ENCODE measurements around the gene ALX3. TPM values are rescaled to one million over a fixed set of nuclear protein-coding genes. Genes with fewer than 3 reads are reported as not detected.

The ALX3 gene
- total and polyA plus RNA-seq, 2 of the 4 experiments (the other 2 are of a cell fraction) = not detected

- Histone ChIP-seq H3K18ac (ENCODE audit: low read depth, low read length) (no peak overlapping the region), H3K9me3 (ENCODE audit: control insufficient read depth, insufficient read depth, low read length) (no peaks in the 10 kb centered on the region), H4K5ac (ENCODE audit: low read depth, low read length) (no peak overlapping the region), H3K27me3 (ENCODE audit: control insufficient read depth, insufficient read depth, low read length) (peaks cover 62% of the 10 kb centered on the region), H3K9me1 (ENCODE audit: insufficient read depth, low read length) (no peaks in the 10 kb centered on the region), H3K4ac (ENCODE audit: low read depth, low read length) (no peak overlapping the region), H4K91ac (ENCODE audit: insufficient read depth, low read depth, low read length) (no peak overlapping the region), H2AK5ac (ENCODE audit: low read depth, low read length) (no peak overlapping the region), H3K4me1 (ENCODE audit: control insufficient read depth, insufficient read depth, low read length) (no peaks in the 10 kb centered on the region), H3K14ac (replicated peaks; ENCODE audit: low read depth, low read length) (no peak overlapping the region), H2BK20ac (ENCODE audit: low read depth, low read length) (no peak overlapping the region), H3K4me2 (ENCODE audit: low read depth, low read length) (no peak overlapping the region), H2BK120ac (ENCODE audit: low read depth, low read length) (no peak overlapping the region), H2AK9ac (replicated peaks; ENCODE audit: low read depth, low read length, poor library complexity) (no peak overlapping the region), H2AFZ (replicated peaks; ENCODE audit: low read length, poor library complexity) (no peak overlapping the region), H4K8ac (ENCODE audit: low read depth in 2 of 2, low read length in 2 of 2) (no peak overlapping the region), H3K23ac (ENCODE audit: low read depth, low read length) (no peak overlapping the region), H3K79me1 (ENCODE audit: low read depth in 1 of 2, low read length in 2 of 2) (no peaks in the 10 kb centered on the region), H2BK5ac (ENCODE audit: low read depth, low read length, poor library complexity, severe bottlenecking) (no peak overlapping the region), H2BK15ac (ENCODE audit: low read depth, low read length) (no peak overlapping the region), H4K20me1 (ENCODE audit: insufficient read depth, low read length) (no peaks in the 10 kb centered on the region), H3K36me3 (ENCODE audit: control insufficient read depth, insufficient read depth, low read length) (no peaks in the 10 kb centered on the region), H3K9ac (ENCODE audit: low read depth, low read length) (no peak overlapping the region), H3K56ac (ENCODE audit: extremely low read depth, insufficient read depth, low read length) (no peak overlapping the region), H3K27ac (ENCODE audit: insufficient read depth, low read length) (no peak overlapping the region), H3K4me3 (ENCODE audit: insufficient read depth, low read depth, low read length) (no peak overlapping the region)
- in situ Hi-C loops (cut with MboI; ENCODE audit: low sequenced_read_pairs) = no loop called here
- DNase-seq = no peak
- TF ChIP-seq CHD1 (IDR thresholded peaks at IDR 0.05; ENCODE audit: low read depth, low read length) (no peak), CEBPB (IDR thresholded peaks at IDR 0.05; ENCODE audit: low read depth, low read length) (no peak), CTCF (conservative IDR thresholded peaks at IDR 0.05; ENCODE audit: low read depth, low read length) (no peak)
- TF ChIP-seq, protein P1, sequence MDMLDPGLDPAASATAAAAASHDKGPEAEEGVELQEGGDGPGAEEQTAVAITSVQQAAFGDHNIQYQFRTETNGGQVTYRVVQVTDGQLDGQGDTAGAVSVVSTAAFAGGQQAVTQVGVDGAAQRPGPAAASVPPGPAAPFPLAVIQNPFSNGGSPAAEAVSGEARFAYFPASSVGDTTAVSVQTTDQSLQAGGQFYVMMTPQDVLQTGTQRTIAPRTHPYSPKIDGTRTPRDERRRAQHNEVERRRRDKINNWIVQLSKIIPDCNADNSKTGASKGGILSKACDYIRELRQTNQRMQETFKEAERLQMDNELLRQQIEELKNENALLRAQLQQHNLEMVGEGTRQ (IDR thresholded peaks at IDR 0.05; ENCODE audit: low read depth, low read length) = no peak
- ATAC-seq (ENCODE audit: low read depth) = no peak
- no TSS peak for BruUV-seq (replicated peaks)
- intact Hi-C loops (cut with micrococcal nuclease) = loop anchor here (2.0 kb wide), 1 partner anchor 30 kb away; no protein-coding TSS in a partner anchor
- ChIA-PET CTCF (no interaction called here), POLR2A (ENCODE audit: unreplicated experiment) (no interaction called here)
- dilution Hi-C loops (cut with HindIII; ENCODE audit: low sequenced_read_pairs, unreplicated experiment) = no loop called here
- WGBS, 2 experiments (ENCODE audit: extremely low coverage in 2 of 2, insufficient read length in 1 of 2) = no CpG with 5 or more reads among the region's 5 CpGs
Observed at GRCh38 chr1:110114784-110115183, 44.3 kb upstream of the ALX3 start.
